Muscle of leg (tissue), 11 donors: ENCODE results near the gene ELMO1. TPM values are rescaled to one million over a fixed set of nuclear protein-coding genes. Genes with fewer than 3 reads are reported as not detected.
A peak's percentile ranks its signal among the peaks of the same experiment; 100 is the strongest.
"Not testable (repeated sequence)": the region's sequence is repeated elsewhere in the genome, so short reads cannot be mapped to it uniquely, and the experiment has no call there.

Experiments used
- DNase-seq: peaks from one replicate; pipeline ENCODE4 v3.0.0; 2013
- H3K27ac ChIP-seq: one replicate; pipeline ENCODE4 v1.5.1; 2013; ENCODE audit warnings: mild to moderate bottlenecking, low read length, control low read depth
- H3K27me3 ChIP-seq: one replicate; pipeline ENCODE4 v1.6.1; 2013; ENCODE audit warnings: low read length; ENCODE audit not compliant: control insufficient read depth, insufficient read depth
- H3K36me3 ChIP-seq: one replicate; pipeline ENCODE4 v1.6.1; 2013; ENCODE audit warnings: low read length; ENCODE audit not compliant: control insufficient read depth, insufficient read depth
- H3K4me1 ChIP-seq: one replicate; pipeline ENCODE4 v1.6.1; 2013; ENCODE audit warnings: low read length; ENCODE audit not compliant: control insufficient read depth, insufficient read depth
- H3K4me3 ChIP-seq: one replicate; pipeline ENCODE4 v1.5.1; 2013; ENCODE audit warnings: low read length, control low read depth
- H3K9me3 ChIP-seq: replicated peaks from 2 replicates; pipeline ENCODE4 v1.6.1; 2013; ENCODE audit warnings: low read depth, low read length; ENCODE audit not compliant: control insufficient read depth
- WGBS: methylation state at CpG from one replicate; pipeline ENCODE4 v1.1.5; 2013; ENCODE audit warnings: missing lambda C conversion rate; ENCODE audit not compliant: insufficient coverage; 5-methylcytosine and 5-hydroxymethylcytosine counted together
- polyA plus RNA-seq, 8 donors: library from polyadenylated mRNA; unstranded; fragments of 120-200 nt; gene quantifications; one replicate each; pipeline versions ENCODE4 v1.2.1 to v1.2.3, GENCODE V29; 2013; ENCODE audit warnings: inconsistent platforms in 1 of 8, low replicate concordance in 1 of 8; ENCODE audit not compliant: insufficient read length in 8 of 8, insufficient read depth in 1 of 8
- total RNA-seq: library from RNA; stranded (reverse); fragments of 120-200 nt; gene quantifications from one replicate; pipeline ENCODE4 v1.2.4, GENCODE V29; 2013

The ELMO1 gene
- total and polyA plus RNA-seq, 9 donors = 20.3 to 40.7 (median 25.0) TPM

- no peaks in the 10 kb centered on the region for H3K27me3 ChIP-seq
- no peaks in the 10 kb centered on the region for H3K36me3 ChIP-seq
- H3K4me3 ChIP-seq = no peak overlapping the region
- peaks cover 15% of the 10 kb centered on the region for H3K4me1 ChIP-seq
- H3K27ac ChIP-seq = no peak overlapping the region
- no peaks in the 10 kb centered on the region for H3K9me3 ChIP-seq
- peak; percentile 57 for DNase-seq
- 40% methylated on average over 2 of the region's 13 CpGs for WGBS
Observed at GRCh38 chr7:36985866-36986400, 462.7 kb downstream of the ELMO1 start.

- Histone ChIP-seq H3K4me1 (peaks cover 15% of the 10 kb centered on the region), H3K27ac (no peak overlapping the region), H3K36me3 (no peaks in the 10 kb centered on the region), H3K9me3 (no peaks in the 10 kb centered on the region), H3K4me3 (no peak overlapping the region), H3K27me3 (no peaks in the 10 kb centered on the region)
- no peak for DNase-seq
- WGBS = no CpG with 5 or more reads among the region's 5 CpGs
Observed at GRCh38 chr7:36985316-36985715, 463.3 kb downstream of the ELMO1 start.

GRCh38 chr7:36984710-36985312 lies 463.9 kb downstream of the ELMO1 start:
- no peaks in the 10 kb centered on the region for H3K9me3 ChIP-seq
- H3K36me3 ChIP-seq = no peaks in the 10 kb centered on the region
- peaks cover 15% of the 10 kb centered on the region for H3K4me1 ChIP-seq
- H3K27me3 ChIP-seq = no peaks in the 10 kb centered on the region
- no peak overlapping the region for H3K4me3 ChIP-seq
- WGBS = 10% methylated on average over 6 of the region's 6 CpGs
- H3K27ac ChIP-seq = no peak overlapping the region
- DNase-seq = peak; percentile 54

GRCh38 chr7:36984041-36984521 lies 464.6 kb downstream of the ELMO1 start:
- Histone ChIP-seq H3K27me3 (no peaks in the 10 kb centered on the region), H3K4me1 (peaks cover 15% of the 10 kb centered on the region), H3K9me3 (no peaks in the 10 kb centered on the region), H3K27ac (no peak overlapping the region), H3K36me3 (no peaks in the 10 kb centered on the region), H3K4me3 (no peak overlapping the region)
- DNase-seq = no peak
- WGBS = 42% methylated on average over 4 of the region's 9 CpGs

- H3K27me3 ChIP-seq = no peaks in the 10 kb centered on the region
- DNase-seq = no peak
- no peak overlapping the region for H3K4me3 ChIP-seq
- peaks cover 15% of the 10 kb centered on the region for H3K4me1 ChIP-seq
- no peak overlapping the region for H3K27ac ChIP-seq
- WGBS = 93% methylated on average over 3 of the region's 3 CpGs
- H3K9me3 ChIP-seq = no peaks in the 10 kb centered on the region
- H3K36me3 ChIP-seq = no peaks in the 10 kb centered on the region
Observed at GRCh38 chr7:36982766-36983165, 465.9 kb downstream of the ELMO1 start.

GRCh38 chr7:36979810-36980248 lies 468.8 kb downstream of the ELMO1 start:
- Histone ChIP-seq H3K9me3 (no peaks in the 10 kb centered on the region), H3K27ac (no peak overlapping the region), H3K27me3 (no peaks in the 10 kb centered on the region), H3K36me3 (no peaks in the 10 kb centered on the region), H3K4me3 (no peak overlapping the region), H3K4me1 (peaks cover 5% of the 10 kb centered on the region)
- peak; percentile 61 for DNase-seq
- WGBS = no CpG with 5 or more reads among the region's 3 CpGs

GRCh38 chr7:36978461-36978860 lies 470.2 kb downstream of the ELMO1 start:
- peak; percentile 32 for DNase-seq
- Histone ChIP-seq H3K27ac (no peak overlapping the region), H3K4me3 (no peak overlapping the region), H3K36me3 (no peaks in the 10 kb centered on the region), H3K9me3 (no peaks in the 10 kb centered on the region), H3K27me3 (no peaks in the 10 kb centered on the region), H3K4me1 (no peaks in the 10 kb centered on the region)
- no CpG with 5 or more reads among the region's 2 CpGs for WGBS

- DNase-seq = no peak
- H3K4me3 ChIP-seq = no peak overlapping the region
- no peak overlapping the region for H3K27ac ChIP-seq
- no peaks in the 10 kb centered on the region for H3K27me3 ChIP-seq
- H3K4me1 ChIP-seq = no peaks in the 10 kb centered on the region
- no peaks in the 10 kb centered on the region for H3K9me3 ChIP-seq
- no peaks in the 10 kb centered on the region for H3K36me3 ChIP-seq
Observed at GRCh38 chr7:36977878-36978277, 470.8 kb downstream of the ELMO1 start.

- not testable (repeated sequence) for H3K27me3 ChIP-seq, H3K27ac ChIP-seq, DNase-seq, H3K4me1 ChIP-seq, H3K4me3 ChIP-seq, H3K9me3 ChIP-seq, H3K36me3 ChIP-seq
- WGBS = 93% methylated on average over 28 of the region's 28 CpGs
Observed at GRCh38 chr7:36973534-36973933, 475.1 kb downstream of the ELMO1 start.

GRCh38 chr7:36972140-36972518 lies 476.5 kb downstream of the ELMO1 start:
- no peak overlapping the region for H3K4me3 ChIP-seq
- 62% methylated on average over 4 of the region's 5 CpGs for WGBS
- DNase-seq = no peak
- no peaks in the 10 kb centered on the region for H3K36me3 ChIP-seq
- H3K27ac ChIP-seq = no peak overlapping the region
- no peaks in the 10 kb centered on the region for H3K4me1 ChIP-seq
- no peaks in the 10 kb centered on the region for H3K9me3 ChIP-seq
- H3K27me3 ChIP-seq = no peaks in the 10 kb centered on the region
